ENCODE data around the gene ARHGAP15.

GRCh38 chr2:143652692-143653091 is 523.5 kb downstream of the ARHGAP15 start:
- TF ChIP-seq CTCF (conservative IDR thresholded peaks at IDR 0.05; ENCODE audit: low read length) (no peak), EZH2phosphoT487 (IDR thresholded peaks at IDR 0.05; ENCODE audit: borderline replicate concordance, low read depth, low read length) (no peak)

Data from OCI-LY7 (cell line).